ENCODE results near the gene IL10RA. TPM values are rescaled to one million over a fixed set of nuclear protein-coding genes. Genes with fewer than 3 reads are reported as not detected.
A peak's percentile ranks its signal among the peaks of the same experiment; 100 is the strongest.

IL10RA gene
- total RNA-seq, 2 donors from 2014 or later: 4.5 to 10.7 TPM

DNA sequence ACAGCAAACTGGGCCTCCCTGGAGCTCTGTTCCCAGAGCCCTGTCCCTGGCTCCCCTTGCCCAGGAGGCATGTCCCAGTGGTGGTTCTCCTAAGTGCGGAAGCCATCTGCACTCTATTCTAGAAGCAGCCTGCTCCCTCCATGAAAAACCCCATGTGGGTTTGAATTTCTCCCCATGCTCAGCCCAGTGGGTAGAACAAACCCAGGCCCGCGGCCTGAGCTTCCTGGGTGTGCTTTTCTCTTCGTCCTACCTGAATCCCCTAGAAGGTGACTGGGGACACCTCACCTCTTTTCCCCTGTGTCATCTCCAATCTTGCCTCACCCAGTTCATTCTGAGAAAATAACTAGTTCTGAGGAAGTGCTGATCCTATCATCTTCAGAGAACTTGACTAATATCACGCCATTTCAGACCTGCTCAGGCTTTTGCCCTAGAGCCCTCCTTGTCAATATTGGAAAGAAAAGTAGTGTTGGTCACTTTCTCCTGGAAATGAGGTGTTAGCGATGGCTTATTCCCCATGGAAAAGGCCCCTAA lies 15.9 kb downstream of the IL10RA start:
- Histone ChIP-seq H3K4me1 (replicated peaks) (no peaks in the 10 kb centered on the region), H3K27me3 (replicated peaks; ENCODE audit: insufficient read depth) (no peaks in the 10 kb centered on the region), H3K4me3 (no peak overlapping the region), H3K27ac (peak overlapping the region in 1 of 2 donors; percentile 25), H3K36me3 (no peaks in the 10 kb centered on the region), H3K9me3 (no peaks in the 10 kb centered on the region)
- no peak for TF ChIP-seq CTCF (IDR thresholded peaks at IDR 0.05)
- no peak for TF ChIP-seq POLR2A (IDR thresholded peaks at IDR 0.05)
- no peak for TF ChIP-seq POLR2AphosphoS5 (IDR thresholded peaks at IDR 0.05)
- intact Hi-C loops (cut with DNase I): no loop called here
- no peak for DNase-seq (ENCODE audit: low spot score)
- 90% methylated on average over 6 of the region's 6 CpGs for whole genome bisulfite sequencing

- H3K9me3 ChIP-seq: no peaks in the 10 kb centered on the region
- H3K27me3 ChIP-seq (replicated peaks; ENCODE audit: insufficient read depth): no peaks in the 10 kb centered on the region
- TF ChIP-seq CTCF (IDR thresholded peaks at IDR 0.05) (no peak), POLR2A (IDR thresholded peaks at IDR 0.05) (no peak), POLR2AphosphoS5 (IDR thresholded peaks at IDR 0.05) (no peak)
- 69% methylated on average over 7 of the region's 7 CpGs for WGBS
- intact Hi-C loops (cut with DNase I): no loop called here
- H3K4me1 ChIP-seq (replicated peaks): no peaks in the 10 kb centered on the region
- H3K4me3 ChIP-seq: no peak overlapping the region
- H3K36me3 ChIP-seq: no peaks in the 10 kb centered on the region
- no peak for DNase-seq (ENCODE audit: low spot score)
- peak overlapping the region in 1 of 2 donors; percentile 25 for H3K27ac ChIP-seq
Observed at GRCh38 chr11:118002541-118003423, 16.6 kb downstream of the IL10RA start.

DNA sequence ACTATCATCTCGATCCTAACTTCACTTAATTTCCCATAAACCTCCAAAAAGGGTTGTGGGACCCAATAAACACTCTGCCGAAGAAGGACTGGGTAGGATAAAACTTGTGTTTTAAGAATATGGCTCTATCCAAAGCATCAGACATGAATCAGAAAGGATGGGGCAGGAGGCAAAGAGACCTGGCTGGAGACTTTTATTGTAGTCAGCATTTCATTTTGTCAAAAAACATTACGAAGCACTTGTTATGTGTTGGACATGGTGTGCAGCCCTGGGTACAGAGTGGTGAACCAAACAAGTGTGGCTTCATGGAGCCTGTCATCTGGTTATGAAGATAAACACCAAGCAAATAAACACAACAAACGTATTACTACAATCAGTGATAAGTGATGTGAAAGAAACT lies 17.3 kb downstream of the IL10RA start:
- WGBS: 87% methylated on average over 4 of the region's 4 CpGs
- no peaks in the 10 kb centered on the region for H3K4me1 ChIP-seq (replicated peaks)
- no peaks in the 10 kb centered on the region for H3K9me3 ChIP-seq
- intact Hi-C loops (cut with DNase I): no loop called here
- H3K27me3 ChIP-seq (replicated peaks; ENCODE audit: insufficient read depth): no peaks in the 10 kb centered on the region
- no peak for TF ChIP-seq POLR2A (IDR thresholded peaks at IDR 0.05)
- no peak for TF ChIP-seq CTCF (IDR thresholded peaks at IDR 0.05)
- TF ChIP-seq POLR2AphosphoS5 (IDR thresholded peaks at IDR 0.05): no peak
- DNase-seq (ENCODE audit: low spot score): no peak
- H3K4me3 ChIP-seq: no peak overlapping the region
- no peaks in the 10 kb centered on the region for H3K36me3 ChIP-seq
- no peak overlapping the region for H3K27ac ChIP-seq

- Histone ChIP-seq H3K36me3 (no peaks in the 10 kb centered on the region), H3K4me1 (replicated peaks) (no peaks in the 10 kb centered on the region), H3K9me3 (no peaks in the 10 kb centered on the region), H3K4me3 (no peak overlapping the region), H3K27ac (no peak overlapping the region), H3K27me3 (replicated peaks; ENCODE audit: insufficient read depth) (no peaks in the 10 kb centered on the region)
- no peak for DNase-seq (ENCODE audit: low spot score)
- no peak for TF ChIP-seq POLR2A (IDR thresholded peaks at IDR 0.05)
- no peak for TF ChIP-seq POLR2AphosphoS5 (IDR thresholded peaks at IDR 0.05)
- no peak for TF ChIP-seq CTCF (IDR thresholded peaks at IDR 0.05)
- WGBS: 96% methylated on average over 7 of the region's 7 CpGs
- intact Hi-C loops (cut with DNase I): no loop called here
Observed at GRCh38 chr11:118004543-118005223, 18.5 kb downstream of the IL10RA start.

All from prostate gland (tissue), 2 donors.